Measurements from ENCODE around the gene TNIP1.

TNIP1 gene

DNA sequence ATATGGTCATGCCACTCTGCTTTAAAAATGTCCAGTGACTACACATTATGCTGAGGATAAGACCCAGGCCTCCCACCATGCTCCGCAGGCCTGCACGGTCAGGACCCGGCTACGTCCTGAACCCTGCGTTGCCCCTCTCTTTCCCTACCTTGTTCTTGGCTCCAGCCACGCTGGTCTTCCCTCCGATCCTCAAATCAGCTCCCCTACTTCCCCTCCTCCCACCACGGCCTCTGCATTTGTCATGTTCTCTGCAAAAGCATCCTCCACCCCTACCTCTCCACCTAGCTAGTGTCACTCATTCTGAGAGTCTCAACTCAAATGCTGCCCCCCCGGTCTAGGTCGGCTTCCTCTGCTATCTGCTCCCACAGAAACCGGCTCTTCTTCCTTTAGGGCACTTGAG, 49.3 kb downstream of the TNIP1 start:
- H3K36me3 ChIP-seq (ENCODE audit: control insufficient read depth, low read length) = peaks cover 59% of the 10 kb centered on the region
- H3K4me3 ChIP-seq (ENCODE audit: low read length) = no peak overlapping the region
- no peaks in the 10 kb centered on the region for H3K27me3 ChIP-seq (ENCODE audit: control insufficient read depth, low read length)
- TF ChIP-seq, protein P1, sequence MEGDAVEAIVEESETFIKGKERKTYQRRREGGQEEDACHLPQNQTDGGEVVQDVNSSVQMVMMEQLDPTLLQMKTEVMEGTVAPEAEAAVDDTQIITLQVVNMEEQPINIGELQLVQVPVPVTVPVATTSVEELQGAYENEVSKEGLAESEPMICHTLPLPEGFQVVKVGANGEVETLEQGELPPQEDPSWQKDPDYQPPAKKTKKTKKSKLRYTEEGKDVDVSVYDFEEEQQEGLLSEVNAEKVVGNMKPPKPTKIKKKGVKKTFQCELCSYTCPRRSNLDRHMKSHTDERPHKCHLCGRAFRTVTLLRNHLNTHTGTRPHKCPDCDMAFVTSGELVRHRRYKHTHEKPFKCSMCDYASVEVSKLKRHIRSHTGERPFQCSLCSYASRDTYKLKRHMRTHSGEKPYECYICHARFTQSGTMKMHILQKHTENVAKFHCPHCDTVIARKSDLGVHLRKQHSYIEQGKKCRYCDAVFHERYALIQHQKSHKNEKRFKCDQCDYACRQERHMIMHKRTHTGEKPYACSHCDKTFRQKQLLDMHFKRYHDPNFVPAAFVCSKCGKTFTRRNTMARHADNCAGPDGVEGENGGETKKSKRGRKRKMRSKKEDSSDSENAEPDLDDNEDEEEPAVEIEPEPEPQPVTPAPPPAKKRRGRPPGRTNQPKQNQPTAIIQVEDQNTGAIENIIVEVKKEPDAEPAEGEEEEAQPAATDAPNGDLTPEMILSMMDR (IDR thresholded peaks at IDR 0.05; ENCODE audit: low read depth, low read length, poor library complexity, severe bottlenecking) = no peak
- no peak for TF ChIP-seq EZH2phosphoT487 (IDR thresholded peaks at IDR 0.05; ENCODE audit: borderline replicate concordance, low read length)
- H3K27ac ChIP-seq (ENCODE audit: low read depth, low read length) = no peak overlapping the region
- H3K9me2 ChIP-seq (replicated peaks; ENCODE audit: control insufficient read depth, low read length) = no peaks in the 10 kb centered on the region
- H3F3A ChIP-seq (ENCODE audit: control insufficient read depth, insufficient read depth) = no peaks in the 10 kb centered on the region
- H3K9me3 ChIP-seq (ENCODE audit: control insufficient read depth, insufficient read depth, low read length) = no peaks in the 10 kb centered on the region
- no peaks in the 10 kb centered on the region for H3K79me2 ChIP-seq (ENCODE audit: control insufficient read depth, low read length)
- H3K4me2 ChIP-seq (ENCODE audit: low read length) = no peak overlapping the region
- no peaks in the 10 kb centered on the region for H4K20me1 ChIP-seq (ENCODE audit: control insufficient read depth, insufficient read depth, low read depth, low read length)
- no peaks in the 10 kb centered on the region for H3K4me1 ChIP-seq (ENCODE audit: control insufficient read depth, low read length)

DNA sequence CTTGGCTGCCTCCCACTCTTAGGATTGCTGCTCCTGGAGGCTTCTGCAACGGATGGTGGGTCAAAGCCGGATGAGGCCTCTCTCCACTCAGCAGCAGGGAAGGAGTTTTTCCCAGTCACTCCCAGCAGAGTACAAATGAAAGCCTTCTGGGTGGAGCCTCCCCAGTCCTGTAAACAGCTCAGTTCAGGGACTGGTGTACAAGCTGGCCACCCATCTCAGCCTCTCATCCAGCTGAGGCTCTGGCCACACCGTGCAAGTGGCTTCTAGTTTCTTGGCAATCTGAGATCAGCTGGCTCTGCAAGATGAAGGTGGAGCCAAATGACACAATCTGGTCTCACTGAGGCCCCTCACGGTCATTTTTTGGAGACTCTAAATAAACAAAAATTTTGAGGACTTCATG, 50.5 kb downstream of the TNIP1 start:
- Histone ChIP-seq H3K4me3 (ENCODE audit: low read length) (no peak overlapping the region), H3K79me2 (ENCODE audit: control insufficient read depth, low read length) (no peaks in the 10 kb centered on the region), H3K9me3 (ENCODE audit: control insufficient read depth, insufficient read depth, low read length) (no peaks in the 10 kb centered on the region), H3K27me3 (ENCODE audit: control insufficient read depth, low read length) (no peaks in the 10 kb centered on the region), H3F3A (ENCODE audit: control insufficient read depth, insufficient read depth) (no peaks in the 10 kb centered on the region), H3K4me2 (ENCODE audit: low read length) (no peak overlapping the region), H3K9me2 (replicated peaks; ENCODE audit: control insufficient read depth, low read length) (no peaks in the 10 kb centered on the region), H3K4me1 (ENCODE audit: control insufficient read depth, low read length) (no peaks in the 10 kb centered on the region), H3K36me3 (ENCODE audit: control insufficient read depth, low read length) (peaks cover 48% of the 10 kb centered on the region), H4K20me1 (ENCODE audit: control insufficient read depth, insufficient read depth, low read depth, low read length) (no peaks in the 10 kb centered on the region), H3K27ac (ENCODE audit: low read depth, low read length) (no peak overlapping the region)
- TF ChIP-seq EZH2phosphoT487 (IDR thresholded peaks at IDR 0.05; ENCODE audit: borderline replicate concordance, low read length) = no peak
- TF ChIP-seq, protein P1 (IDR thresholded peaks at IDR 0.05; ENCODE audit: low read depth, low read length, poor library complexity, severe bottlenecking) = no peak

DNA sequence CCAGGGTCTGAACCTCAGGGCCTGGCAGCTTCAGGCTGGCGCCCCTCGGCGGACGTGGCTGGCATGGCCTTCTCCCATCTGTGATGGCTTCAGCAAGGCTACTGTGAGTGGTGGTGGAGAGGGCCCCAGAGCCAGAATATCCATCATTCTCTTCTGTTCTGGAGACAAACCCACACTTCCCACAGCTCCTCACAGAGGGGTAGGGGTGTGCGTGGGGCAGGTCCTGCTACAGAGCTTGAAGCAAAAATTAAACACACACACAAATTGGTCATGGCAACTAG, 50.8 kb downstream of the TNIP1 start:
- no peaks in the 10 kb centered on the region for H4K20me1 ChIP-seq (ENCODE audit: control insufficient read depth, insufficient read depth, low read depth, low read length)
- H3F3A ChIP-seq (ENCODE audit: control insufficient read depth, insufficient read depth) = no peaks in the 10 kb centered on the region
- H3K9me3 ChIP-seq (ENCODE audit: control insufficient read depth, insufficient read depth, low read length) = no peaks in the 10 kb centered on the region
- no peak overlapping the region for H3K27ac ChIP-seq (ENCODE audit: low read depth, low read length)
- no peaks in the 10 kb centered on the region for H3K4me1 ChIP-seq (ENCODE audit: control insufficient read depth, low read length)
- no peaks in the 10 kb centered on the region for H3K79me2 ChIP-seq (ENCODE audit: control insufficient read depth, low read length)
- peaks cover 45% of the 10 kb centered on the region for H3K36me3 ChIP-seq (ENCODE audit: control insufficient read depth, low read length)
- TF ChIP-seq EZH2phosphoT487 (IDR thresholded peaks at IDR 0.05; ENCODE audit: borderline replicate concordance, low read length) = no peak
- TF ChIP-seq, protein P1 (IDR thresholded peaks at IDR 0.05; ENCODE audit: low read depth, low read length, poor library complexity, severe bottlenecking) = no peak
- H3K4me3 ChIP-seq (ENCODE audit: low read length) = no peak overlapping the region
- no peaks in the 10 kb centered on the region for H3K9me2 ChIP-seq (replicated peaks; ENCODE audit: control insufficient read depth, low read length)
- H3K27me3 ChIP-seq (ENCODE audit: control insufficient read depth, low read length) = no peaks in the 10 kb centered on the region
- no peak overlapping the region for H3K4me2 ChIP-seq (ENCODE audit: low read length)

Data from DOHH2 (cell line).